ENCODE results near the gene ZXDC.

Gene ZXDC

DNA sequence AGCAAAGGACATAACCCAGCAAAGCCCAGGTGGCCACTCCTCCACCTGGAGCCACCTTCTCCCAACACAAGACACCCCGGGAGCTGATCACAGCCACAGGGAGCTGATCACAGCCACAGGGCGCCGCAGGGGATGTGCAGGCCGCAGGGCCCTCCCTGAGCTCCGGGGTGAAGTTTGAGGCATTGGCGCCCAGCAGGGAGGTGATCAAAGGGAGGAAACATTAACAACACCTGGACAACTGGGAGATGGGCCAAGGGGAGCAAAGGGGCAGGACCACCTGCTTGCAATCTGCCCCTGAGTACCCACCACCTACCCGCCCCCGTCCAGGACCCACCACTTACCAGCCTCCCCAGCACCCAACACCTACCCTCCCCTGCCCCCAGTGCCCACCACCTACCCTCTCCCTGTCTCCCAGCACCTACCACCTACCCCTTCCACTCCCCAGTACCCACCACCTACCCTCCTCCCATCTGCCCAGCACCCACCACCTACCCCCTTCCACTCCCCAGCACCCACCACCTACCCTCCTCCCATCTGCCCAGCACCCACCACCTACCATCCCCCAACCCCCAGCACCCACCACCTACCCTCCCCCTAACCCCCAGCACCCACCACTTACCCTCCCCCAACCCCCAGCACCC, 39.5 kb upstream of the ZXDC start:
- Histone ChIP-seq H3K9me3 (ENCODE audit: insufficient read depth, low read length) (no peaks in the 10 kb centered on the region), H3K9ac (ENCODE audit: insufficient read length, low read depth) (no peak overlapping the region), H3K4me3 (ENCODE audit: insufficient read length, low read depth) (no peak overlapping the region), H3K4me1 (ENCODE audit: insufficient read depth, insufficient read length) (peaks cover 11% of the 10 kb centered on the region), H3K36me3 (ENCODE audit: insufficient read depth, insufficient read length, low read length) (no peaks in the 10 kb centered on the region), H3K27me3 (ENCODE audit: insufficient read depth, insufficient read length) (no peaks in the 10 kb centered on the region)
- no peak for DNase-seq (ENCODE audit: low read depth, low spot score)
- TF ChIP-seq YY1 (IDR thresholded peaks at IDR 0.05; ENCODE audit: insufficient read depth, insufficient read length) (no peak), SUZ12 (IDR thresholded peaks at IDR 0.05; ENCODE audit: extremely low read depth, insufficient read depth, insufficient read length) (no peak), ZNF274 (IDR thresholded peaks at IDR 0.05; ENCODE audit: low read depth, low read length) (no peak)

DNA sequence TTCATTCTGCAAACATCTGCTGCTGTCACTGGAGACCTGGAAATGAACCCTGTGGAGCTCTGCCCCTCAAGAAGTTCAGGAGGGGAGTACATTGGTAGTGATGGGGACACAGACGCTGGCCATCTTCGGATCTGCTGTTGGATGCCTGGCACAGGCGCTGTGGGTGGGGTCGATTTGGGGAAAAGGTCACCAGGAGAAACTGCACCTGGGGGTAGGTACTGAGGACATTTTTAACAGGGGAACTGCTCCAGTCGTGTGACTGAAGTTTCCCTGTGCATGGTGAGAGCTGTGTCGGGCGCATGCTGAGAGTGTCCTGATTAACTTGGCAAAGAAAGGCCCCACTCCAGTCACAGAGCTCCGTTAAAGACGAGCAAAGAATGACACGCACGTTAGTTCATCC, 38.5 kb upstream of the ZXDC start:
- Histone ChIP-seq H3K9ac (ENCODE audit: insufficient read length, low read depth) (no peak overlapping the region), H3K36me3 (ENCODE audit: insufficient read depth, insufficient read length, low read length) (no peaks in the 10 kb centered on the region), H3K27me3 (ENCODE audit: insufficient read depth, insufficient read length) (no peaks in the 10 kb centered on the region)

DNA sequence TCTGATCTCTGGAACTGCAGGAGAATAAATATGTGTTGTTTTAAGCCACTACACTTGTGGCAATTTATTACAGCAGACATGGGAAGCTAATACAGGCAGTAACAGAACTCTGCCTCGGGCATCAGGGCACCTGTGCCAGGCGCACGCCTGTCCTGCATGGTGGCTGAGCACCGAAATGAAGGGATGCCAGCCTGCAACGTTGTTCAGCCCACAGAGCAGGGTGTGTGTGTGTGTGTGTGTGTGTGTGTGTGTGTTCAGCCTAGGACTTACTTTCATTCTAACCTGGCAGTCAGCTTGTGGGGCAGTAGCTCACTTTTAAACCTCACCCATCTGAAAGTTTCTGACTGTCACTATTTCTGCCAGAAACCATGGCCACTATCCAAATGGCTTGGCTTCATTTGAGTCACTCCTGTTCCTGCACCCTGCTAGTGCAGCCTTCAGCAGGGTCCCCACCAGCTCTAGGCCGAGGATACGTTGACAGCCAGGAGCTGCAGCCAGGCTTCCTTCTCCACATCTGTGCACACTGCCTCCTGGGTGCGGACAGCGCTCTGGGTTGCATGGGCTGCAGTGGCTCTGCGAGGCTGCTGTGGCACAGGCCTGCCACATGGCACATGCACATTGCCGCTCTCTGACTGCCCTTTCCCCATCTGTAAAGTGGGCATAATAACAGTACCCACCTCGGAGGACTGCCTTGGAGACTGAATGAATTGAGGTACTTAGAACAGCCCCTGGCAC, 37.4 kb upstream of the ZXDC start:
- no peak for TF ChIP-seq ZNF274 (IDR thresholded peaks at IDR 0.05; ENCODE audit: low read depth, low read length)
- TF ChIP-seq YY1 (IDR thresholded peaks at IDR 0.05; ENCODE audit: insufficient read depth, insufficient read length), result no peak
- TF ChIP-seq SUZ12 (IDR thresholded peaks at IDR 0.05; ENCODE audit: extremely low read depth, insufficient read depth, insufficient read length), result no peak

More for the DNA sequence above, 38.5 kb upstream of the ZXDC start:
- TF ChIP-seq ZNF274 (IDR thresholded peaks at IDR 0.05; ENCODE audit: low read depth, low read length) (no peak), YY1 (IDR thresholded peaks at IDR 0.05; ENCODE audit: insufficient read depth, insufficient read length) (no peak), SUZ12 (IDR thresholded peaks at IDR 0.05; ENCODE audit: extremely low read depth, insufficient read depth, insufficient read length) (no peak)
- DNase-seq (ENCODE audit: low read depth, low spot score), result no peak
- H3K4me1 ChIP-seq (ENCODE audit: insufficient read depth, insufficient read length), result peaks cover 11% of the 10 kb centered on the region
- no peaks in the 10 kb centered on the region for H3K9me3 ChIP-seq (ENCODE audit: insufficient read depth, low read length)
- H3K4me3 ChIP-seq (ENCODE audit: insufficient read length, low read depth), result no peak overlapping the region

DNA sequence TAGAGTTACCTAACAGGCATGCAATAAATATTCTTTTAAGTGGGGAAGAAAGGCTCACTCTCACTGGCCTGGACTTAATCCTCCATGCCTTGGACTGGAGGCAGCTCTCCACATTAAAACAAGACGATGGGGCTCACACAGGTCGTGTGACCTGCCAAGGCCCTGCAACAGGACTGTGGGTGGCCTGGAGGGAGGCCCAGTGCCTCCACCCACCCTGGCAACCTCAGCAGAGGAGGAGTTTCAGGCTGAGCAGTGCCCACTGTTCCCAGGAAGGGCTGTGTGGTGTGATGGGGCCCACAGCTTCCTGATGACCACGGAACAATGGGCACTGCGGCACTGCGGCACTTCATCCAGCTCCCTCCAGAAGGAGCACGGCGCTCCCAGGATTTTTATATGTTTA, 36.3 kb upstream of the ZXDC start:
- no peaks in the 10 kb centered on the region for H3K9me3 ChIP-seq (ENCODE audit: insufficient read depth, low read length)
- no peak for DNase-seq (ENCODE audit: low read depth, low spot score)
- no peaks in the 10 kb centered on the region for H3K36me3 ChIP-seq (ENCODE audit: insufficient read depth, insufficient read length, low read length)
- TF ChIP-seq SUZ12 (IDR thresholded peaks at IDR 0.05; ENCODE audit: extremely low read depth, insufficient read depth, insufficient read length), result no peak
- TF ChIP-seq ZNF274 (IDR thresholded peaks at IDR 0.05; ENCODE audit: low read depth, low read length), result no peak
- TF ChIP-seq YY1 (IDR thresholded peaks at IDR 0.05; ENCODE audit: insufficient read depth, insufficient read length), result no peak
- H3K27me3 ChIP-seq (ENCODE audit: insufficient read depth, insufficient read length), result no peaks in the 10 kb centered on the region
- H3K4me1 ChIP-seq (ENCODE audit: insufficient read depth, insufficient read length), result peaks cover 9% of the 10 kb centered on the region
- H3K9ac ChIP-seq (ENCODE audit: insufficient read length, low read depth), result no peak overlapping the region
- H3K4me3 ChIP-seq (ENCODE audit: insufficient read length, low read depth), result no peak overlapping the region

More for the DNA sequence above, 37.4 kb upstream of the ZXDC start:
- Histone ChIP-seq H3K27me3 (ENCODE audit: insufficient read depth, insufficient read length) (no peaks in the 10 kb centered on the region), H3K36me3 (ENCODE audit: insufficient read depth, insufficient read length, low read length) (no peaks in the 10 kb centered on the region), H3K4me3 (ENCODE audit: insufficient read length, low read depth) (no peak overlapping the region), H3K4me1 (ENCODE audit: insufficient read depth, insufficient read length) (peaks cover 11% of the 10 kb centered on the region), H3K9ac (ENCODE audit: insufficient read length, low read depth) (peak overlapping the region; percentile 43), H3K9me3 (ENCODE audit: insufficient read depth, low read length) (no peaks in the 10 kb centered on the region)
- DNase-seq (ENCODE audit: low read depth, low spot score), result no peak

DNA sequence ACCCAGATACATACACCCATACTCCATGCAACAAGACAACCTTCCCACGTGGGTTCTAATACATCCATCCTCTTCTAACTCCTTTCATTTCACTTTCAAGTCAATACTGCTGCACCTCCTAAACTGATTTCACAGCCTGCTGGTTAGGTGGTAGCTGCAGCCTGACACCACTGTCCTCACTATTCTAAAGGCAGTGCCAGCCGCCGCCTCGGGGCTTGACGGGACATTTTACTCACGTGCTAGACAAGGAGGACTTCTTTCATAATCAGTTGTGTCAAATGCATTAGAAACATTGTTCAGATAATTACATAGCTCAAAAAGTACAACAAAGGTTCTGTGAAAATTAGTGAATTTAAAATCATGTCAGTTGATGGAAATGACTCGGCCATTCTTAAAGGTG, 35.6 kb upstream of the ZXDC start:
- TF ChIP-seq ZNF274 (IDR thresholded peaks at IDR 0.05; ENCODE audit: low read depth, low read length) (no peak), YY1 (IDR thresholded peaks at IDR 0.05; ENCODE audit: insufficient read depth, insufficient read length) (no peak), SUZ12 (IDR thresholded peaks at IDR 0.05; ENCODE audit: extremely low read depth, insufficient read depth, insufficient read length) (no peak)
- H3K9me3 ChIP-seq (ENCODE audit: insufficient read depth, low read length), result no peaks in the 10 kb centered on the region
- no peak for DNase-seq (ENCODE audit: low read depth, low spot score)
- H3K9ac ChIP-seq (ENCODE audit: insufficient read length, low read depth), result no peak overlapping the region
- H3K36me3 ChIP-seq (ENCODE audit: insufficient read depth, insufficient read length, low read length), result no peaks in the 10 kb centered on the region
- peaks cover 9% of the 10 kb centered on the region for H3K4me1 ChIP-seq (ENCODE audit: insufficient read depth, insufficient read length)
- H3K4me3 ChIP-seq (ENCODE audit: insufficient read length, low read depth), result no peak overlapping the region
- H3K27me3 ChIP-seq (ENCODE audit: insufficient read depth, insufficient read length), result no peaks in the 10 kb centered on the region

DNA sequence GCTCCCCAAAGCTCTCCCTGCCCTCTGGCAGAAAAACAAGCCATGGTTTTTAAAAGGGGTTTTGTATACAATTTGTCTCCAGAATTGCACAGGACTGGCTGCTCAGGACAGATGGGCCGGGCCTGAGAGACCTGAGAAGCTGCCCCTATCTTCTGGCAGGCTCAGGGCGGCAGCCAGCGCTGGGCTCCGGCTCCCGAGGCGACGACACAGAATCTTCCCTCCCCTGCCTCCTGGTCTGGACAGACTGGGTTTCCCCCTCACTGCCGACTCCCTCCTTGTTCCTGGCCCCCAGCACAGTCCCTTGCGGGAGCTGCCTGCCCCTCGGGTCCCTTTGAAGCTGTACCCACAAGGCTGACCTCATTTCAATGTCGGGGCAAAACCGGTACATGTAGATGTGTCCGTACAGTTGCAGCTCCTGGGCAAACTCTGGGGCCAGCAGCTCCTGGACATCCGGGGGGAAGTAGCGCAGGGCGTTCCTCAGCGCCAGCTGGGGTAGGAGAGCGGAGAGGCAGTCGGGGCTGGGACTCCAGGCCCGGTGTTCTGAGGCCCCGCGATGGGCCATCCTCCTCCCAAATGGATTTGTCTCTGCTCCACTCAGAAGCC, 34.7 kb upstream of the ZXDC start:
- H3K4me1 ChIP-seq (ENCODE audit: insufficient read depth, insufficient read length), result peaks cover 9% of the 10 kb centered on the region
- no peak overlapping the region for H3K4me3 ChIP-seq (ENCODE audit: insufficient read length, low read depth)
- TF ChIP-seq SUZ12 (IDR thresholded peaks at IDR 0.05; ENCODE audit: extremely low read depth, insufficient read depth, insufficient read length) (no peak), YY1 (IDR thresholded peaks at IDR 0.05; ENCODE audit: insufficient read depth, insufficient read length) (no peak), ZNF274 (IDR thresholded peaks at IDR 0.05; ENCODE audit: low read depth, low read length) (no peak)
- no peak for DNase-seq (ENCODE audit: low read depth, low spot score)
- H3K9me3 ChIP-seq (ENCODE audit: insufficient read depth, low read length), result no peaks in the 10 kb centered on the region
- no peaks in the 10 kb centered on the region for H3K36me3 ChIP-seq (ENCODE audit: insufficient read depth, insufficient read length, low read length)
- H3K27me3 ChIP-seq (ENCODE audit: insufficient read depth, insufficient read length), result no peaks in the 10 kb centered on the region
- no peak overlapping the region for H3K9ac ChIP-seq (ENCODE audit: insufficient read length, low read depth)
